ENCODE measurements around the gene PHB1.
"Not testable (repeated sequence)": the region's sequence is repeated elsewhere in the genome, so short reads cannot be mapped to it uniquely, and the experiment has no call there.

PHB1 gene

DNA sequence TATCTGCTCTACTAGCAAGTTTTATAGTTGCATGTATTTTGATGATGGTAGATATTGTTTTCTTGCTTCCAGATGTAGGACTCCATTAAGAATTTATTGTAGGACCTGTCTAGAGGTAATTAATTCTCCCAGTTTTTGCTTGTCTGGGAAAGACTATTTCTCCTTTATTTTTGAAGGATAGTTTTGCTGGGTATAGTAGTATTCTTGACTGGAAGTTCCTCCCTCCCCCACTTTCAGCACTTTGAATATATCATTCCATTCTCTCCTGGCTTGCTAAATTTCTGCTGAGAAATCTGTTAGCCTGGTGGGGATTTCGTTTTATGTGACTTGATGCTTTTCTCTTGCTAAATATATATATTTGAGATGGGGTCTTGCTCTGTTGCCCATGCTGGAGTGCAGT lies 8.0 kb upstream of the PHB1 start:
- Histone ChIP-seq H3K27ac (ENCODE audit: extremely low read depth, low read depth, low read length) (no peak overlapping the region), H3K4me3 (ENCODE audit: low read depth, low read length) (no peak overlapping the region), H3K9me3 (ENCODE audit: control insufficient read depth, insufficient read depth, low read depth, low read length) (no peaks in the 10 kb centered on the region), H3K36me3 (ENCODE audit: control insufficient read depth in 2 of 2, insufficient read depth in 1 of 2, low read length in 2 of 2) (no peaks in the 10 kb centered on the region), H3K4me1 (ENCODE audit: control insufficient read depth, insufficient read depth, low read length) (no peaks in the 10 kb centered on the region)
- TF ChIP-seq SETDB1 (IDR thresholded peaks at IDR 0.05; ENCODE audit: insufficient read length, low read length) (peak; percentile 21), ZNF133 (tag by site-specific recombination; IDR thresholded peaks at IDR 0.05) (no peak), ZNF324 (tag by site-specific recombination; IDR thresholded peaks at IDR 0.05) (no peak), ZNF600 (tag by site-specific recombination; IDR thresholded peaks at IDR 0.05) (no peak)
- POLR2A ChIA-PET: interaction anchor here (0.6 kb wide), 1 partner anchor 347 kb away, joined by 3 read pairs; no protein-coding TSS in a partner anchor
- CTCF ChIA-PET: interaction anchor here (0.6 to 1.4 kb wide), 2 partner anchors 134 to 538 kb away, joined by 3 to 5 read pairs; no protein-coding TSS in a partner anchor

DNA sequence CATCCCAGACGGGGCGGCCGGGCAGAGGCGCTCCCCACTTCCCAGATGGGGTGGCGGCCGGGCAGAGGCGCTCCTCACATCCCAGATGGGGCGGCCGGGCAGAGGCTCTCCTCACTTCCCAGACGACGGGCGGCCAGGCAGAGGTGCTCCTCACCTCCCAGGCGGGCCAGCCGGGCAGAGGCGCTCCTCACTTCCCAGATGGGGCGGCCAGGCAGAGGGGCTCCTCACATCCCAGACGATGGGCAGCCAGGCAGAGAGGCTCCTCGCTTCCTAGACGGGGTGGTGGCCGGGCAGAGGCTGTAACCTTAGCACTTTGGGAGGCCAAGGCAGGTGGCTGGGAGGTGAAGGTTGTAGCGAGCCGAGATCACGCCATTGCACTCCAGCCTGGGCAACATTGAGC lies 5.1 kb upstream of the PHB1 start:
- H3K9me3 ChIP-seq (ENCODE audit: control insufficient read depth, insufficient read depth, low read depth, low read length); H3K27ac ChIP-seq (ENCODE audit: extremely low read depth, low read depth, low read length); H3K4me1 ChIP-seq (ENCODE audit: control insufficient read depth, insufficient read depth, low read length); H3K36me3 ChIP-seq (ENCODE audit: control insufficient read depth in 2 of 2, insufficient read depth in 1 of 2, low read length in 2 of 2); POLR2A ChIA-PET; H3K4me3 ChIP-seq (ENCODE audit: low read depth, low read length): not testable (repeated sequence)
- CTCF ChIA-PET: interaction anchor here (2.4 kb wide), 1 partner anchor 15 kb away, joined by 12 read pairs; no protein-coding TSS in a partner anchor

DNA sequence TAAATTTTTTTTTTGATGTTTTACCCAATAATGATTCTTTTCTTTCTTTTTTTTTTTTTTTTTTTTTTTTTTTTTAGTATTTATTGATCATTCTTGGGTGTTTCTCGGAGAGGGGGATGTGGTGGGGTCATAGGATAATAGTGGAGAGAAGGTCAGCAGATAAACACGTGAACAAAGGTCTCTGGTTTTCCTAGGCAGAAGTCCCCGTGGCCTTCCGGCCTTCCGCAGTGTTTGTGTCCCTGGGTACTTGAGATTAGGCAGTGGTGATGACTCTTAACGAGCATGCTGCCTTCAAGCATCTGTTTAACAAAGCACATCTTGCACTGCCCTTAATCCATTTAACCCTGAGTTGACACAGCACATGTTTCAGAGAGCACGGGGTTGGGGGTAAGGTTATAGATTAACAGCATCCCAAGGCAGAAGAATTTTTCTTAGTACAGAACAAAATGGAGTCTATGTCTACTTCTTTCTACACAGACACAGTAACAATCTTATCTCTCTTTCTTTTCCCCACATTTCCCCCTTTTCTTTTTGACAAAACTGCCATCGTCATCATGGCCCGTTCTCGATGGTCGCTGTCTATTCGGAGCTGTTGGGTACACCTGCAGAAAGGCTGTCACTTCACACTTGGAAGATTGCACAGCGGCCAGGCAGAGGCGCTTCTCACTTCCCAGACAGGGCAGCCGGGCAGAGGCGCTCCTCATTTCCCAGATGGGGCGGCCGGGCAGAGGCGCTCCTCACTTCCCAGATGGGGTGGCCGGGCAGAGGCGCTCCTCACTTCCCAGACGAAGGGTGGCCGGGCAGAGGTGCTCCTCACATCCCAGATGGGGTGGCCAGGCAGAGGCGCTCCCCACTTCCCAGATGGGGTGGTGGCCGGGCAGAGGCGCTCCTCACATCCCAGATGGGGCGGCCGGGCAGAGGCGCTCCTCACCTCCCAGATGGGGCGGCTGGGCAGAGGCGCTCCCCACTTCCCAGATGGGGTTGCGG lies 4.4 kb upstream of the PHB1 start:
- CTCF ChIA-PET: interaction anchor here (2.4 kb wide), 1 partner anchor 16 kb away, joined by 12 read pairs; no protein-coding TSS in a partner anchor
- H3K4me3 ChIP-seq (ENCODE audit: low read depth, low read length); POLR2A ChIA-PET; H3K27ac ChIP-seq (ENCODE audit: extremely low read depth, low read depth, low read length); H3K9me3 ChIP-seq (ENCODE audit: control insufficient read depth, insufficient read depth, low read depth, low read length); H3K4me1 ChIP-seq (ENCODE audit: control insufficient read depth, insufficient read depth, low read length); H3K36me3 ChIP-seq (ENCODE audit: control insufficient read depth in 2 of 2, insufficient read depth in 1 of 2, low read length in 2 of 2): not testable (repeated sequence)

DNA sequence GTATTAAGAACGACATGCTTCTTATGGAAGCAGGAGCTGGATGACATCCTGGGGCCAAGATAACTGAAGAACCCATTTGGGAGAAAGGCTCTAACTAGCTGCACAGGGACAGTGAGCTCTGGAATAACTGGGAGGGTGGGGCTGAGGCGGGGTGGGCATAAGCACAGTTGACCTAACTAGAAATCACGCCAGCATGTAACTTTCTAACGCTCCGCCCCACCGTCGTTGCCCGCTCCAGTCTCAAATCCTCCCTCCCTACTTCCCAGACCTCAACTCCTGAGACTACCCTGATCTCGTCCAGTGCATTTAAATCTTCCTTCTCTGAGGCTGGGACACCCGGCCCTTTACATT lies 436 bp downstream of the PHB1 start:
- ChIA-PET POLR2A (interaction anchor here (0.6 to 1.9 kb wide), 25 partner anchors 9 to 583 kb away, joined by 3 to 9 read pairs (median 3); partner anchors contain the start of genes ATP5MC1, FAM117A, KAT7 and NGFR), CTCF (interaction anchor here (0.6 to 3.4 kb wide), 10 partner anchors 11 to 462 kb away, joined by 3 to 41 read pairs (median 4); partner anchors contain the start of gene FAM117A)
- H3K9me3 ChIP-seq (ENCODE audit: control insufficient read depth, insufficient read depth, low read depth, low read length): no peaks in the 10 kb centered on the region
- H3K4me3 ChIP-seq (ENCODE audit: low read depth, low read length): peak overlapping the region; percentile 94
- peak overlapping the region; percentile 45; the same call in 1 of the 2 replicates for H3K27ac ChIP-seq (ENCODE audit: extremely low read depth, low read depth, low read length)
- H3K4me1 ChIP-seq (ENCODE audit: control insufficient read depth, insufficient read depth, low read length): peaks cover 7% of the 10 kb centered on the region; the same call in 1 of the 2 replicates
- H3K36me3 ChIP-seq (ENCODE audit: control insufficient read depth in 2 of 2, insufficient read depth in 1 of 2, low read length in 2 of 2): peaks cover 25 to 39% of the 10 kb centered on the region in 2 experiments
- TF ChIP-seq ZNF768 (tag by site-specific recombination; IDR thresholded peaks at IDR 0.05) (no peak), ZNF610 (tag by site-specific recombination; IDR thresholded peaks at IDR 0.05; ENCODE audit: borderline replicate concordance) (no peak), ZFP37 (tag by site-specific recombination; IDR thresholded peaks at IDR 0.05) (0 out of 2 replicates have a peak, but pooled peaks have one; percentile 24)
- TF ChIP-seq, protein P1, sequence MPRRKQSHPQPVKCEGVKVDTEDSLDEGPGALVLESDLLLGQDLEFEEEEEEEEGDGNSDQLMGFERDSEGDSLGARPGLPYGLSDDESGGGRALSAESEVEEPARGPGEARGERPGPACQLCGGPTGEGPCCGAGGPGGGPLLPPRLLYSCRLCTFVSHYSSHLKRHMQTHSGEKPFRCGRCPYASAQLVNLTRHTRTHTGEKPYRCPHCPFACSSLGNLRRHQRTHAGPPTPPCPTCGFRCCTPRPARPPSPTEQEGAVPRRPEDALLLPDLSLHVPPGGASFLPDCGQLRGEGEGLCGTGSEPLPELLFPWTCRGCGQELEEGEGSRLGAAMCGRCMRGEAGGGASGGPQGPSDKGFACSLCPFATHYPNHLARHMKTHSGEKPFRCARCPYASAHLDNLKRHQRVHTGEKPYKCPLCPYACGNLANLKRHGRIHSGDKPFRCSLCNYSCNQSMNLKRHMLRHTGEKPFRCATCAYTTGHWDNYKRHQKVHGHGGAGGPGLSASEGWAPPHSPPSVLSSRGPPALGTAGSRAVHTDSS (tag by site-specific recombination; IDR thresholded peaks at IDR 0.05): no peak

DNA sequence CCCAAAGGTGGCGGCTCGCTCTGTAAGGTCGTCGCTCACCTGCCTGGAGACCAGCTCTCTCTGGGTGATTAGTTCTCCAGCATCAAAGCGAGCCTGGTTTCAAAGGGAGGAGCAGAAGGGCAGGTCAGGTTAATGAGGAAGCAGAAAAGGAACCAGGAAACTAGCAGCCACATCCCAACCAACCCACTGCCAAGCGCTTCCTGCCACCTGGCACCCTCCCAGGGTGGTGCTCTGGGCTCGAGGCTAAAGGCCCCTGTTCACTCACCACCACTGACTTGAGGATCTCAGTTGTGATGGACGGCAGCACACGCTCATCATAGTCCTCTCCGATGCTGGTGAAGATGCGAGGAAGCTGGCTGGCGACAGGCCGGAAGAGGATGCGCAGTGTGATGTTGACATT lies 5.6 kb downstream of the PHB1 start:
- ChIA-PET POLR2A (no interaction called here), CTCF (interaction anchor here (0.7 to 8.6 kb wide), 16 partner anchors 10 to 437 kb away, joined by 3 to 174 read pairs (median 5); no protein-coding TSS in a partner anchor)
- Histone ChIP-seq H3K4me3 (ENCODE audit: low read depth, low read length) (no peak overlapping the region), H3K4me1 (ENCODE audit: control insufficient read depth, insufficient read depth, low read length) (peaks cover 7% of the 10 kb centered on the region; the same call in 1 of the 2 replicates), H3K36me3 (ENCODE audit: control insufficient read depth in 2 of 2, insufficient read depth in 1 of 2, low read length in 2 of 2) (peaks cover 44 to 91% of the 10 kb centered on the region in 2 experiments), H3K9me3 (ENCODE audit: control insufficient read depth, insufficient read depth, low read depth, low read length) (no peaks in the 10 kb centered on the region), H3K27ac (ENCODE audit: extremely low read depth, low read depth, low read length) (no peak overlapping the region)
- TF ChIP-seq EGR2 (tag by site-specific recombination; IDR thresholded peaks at IDR 0.05; ENCODE audit: low read depth): no peak
- TF ChIP-seq GFI1B (tag by site-specific recombination; IDR thresholded peaks at IDR 0.05): no peak
- no peak for TF ChIP-seq ZNF561 (tag by site-specific recombination; IDR thresholded peaks at IDR 0.05; ENCODE audit: borderline replicate concordance)
- TF ChIP-seq, protein P2, sequence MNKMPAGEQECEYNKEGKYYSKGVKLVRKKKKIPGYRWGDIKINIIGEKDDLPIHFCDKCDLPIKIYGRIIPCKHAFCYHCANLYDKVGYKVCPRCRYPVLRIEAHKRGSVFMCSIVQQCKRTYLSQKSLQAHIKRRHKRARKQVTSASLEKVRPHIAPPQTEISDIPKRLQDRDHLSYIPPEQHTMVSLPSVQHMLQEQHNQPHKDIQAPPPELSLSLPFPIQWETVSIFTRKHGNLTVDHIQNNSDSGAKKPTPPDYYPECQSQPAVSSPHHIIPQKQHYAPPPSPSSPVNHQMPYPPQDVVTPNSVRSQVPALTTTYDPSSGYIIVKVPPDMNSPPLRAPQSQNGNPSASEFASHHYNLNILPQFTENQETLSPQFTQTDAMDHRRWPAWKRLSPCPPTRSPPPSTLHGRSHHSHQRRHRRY (tag by site-specific recombination; IDR thresholded peaks at IDR 0.05): no peak
- TF ChIP-seq, protein P3, sequence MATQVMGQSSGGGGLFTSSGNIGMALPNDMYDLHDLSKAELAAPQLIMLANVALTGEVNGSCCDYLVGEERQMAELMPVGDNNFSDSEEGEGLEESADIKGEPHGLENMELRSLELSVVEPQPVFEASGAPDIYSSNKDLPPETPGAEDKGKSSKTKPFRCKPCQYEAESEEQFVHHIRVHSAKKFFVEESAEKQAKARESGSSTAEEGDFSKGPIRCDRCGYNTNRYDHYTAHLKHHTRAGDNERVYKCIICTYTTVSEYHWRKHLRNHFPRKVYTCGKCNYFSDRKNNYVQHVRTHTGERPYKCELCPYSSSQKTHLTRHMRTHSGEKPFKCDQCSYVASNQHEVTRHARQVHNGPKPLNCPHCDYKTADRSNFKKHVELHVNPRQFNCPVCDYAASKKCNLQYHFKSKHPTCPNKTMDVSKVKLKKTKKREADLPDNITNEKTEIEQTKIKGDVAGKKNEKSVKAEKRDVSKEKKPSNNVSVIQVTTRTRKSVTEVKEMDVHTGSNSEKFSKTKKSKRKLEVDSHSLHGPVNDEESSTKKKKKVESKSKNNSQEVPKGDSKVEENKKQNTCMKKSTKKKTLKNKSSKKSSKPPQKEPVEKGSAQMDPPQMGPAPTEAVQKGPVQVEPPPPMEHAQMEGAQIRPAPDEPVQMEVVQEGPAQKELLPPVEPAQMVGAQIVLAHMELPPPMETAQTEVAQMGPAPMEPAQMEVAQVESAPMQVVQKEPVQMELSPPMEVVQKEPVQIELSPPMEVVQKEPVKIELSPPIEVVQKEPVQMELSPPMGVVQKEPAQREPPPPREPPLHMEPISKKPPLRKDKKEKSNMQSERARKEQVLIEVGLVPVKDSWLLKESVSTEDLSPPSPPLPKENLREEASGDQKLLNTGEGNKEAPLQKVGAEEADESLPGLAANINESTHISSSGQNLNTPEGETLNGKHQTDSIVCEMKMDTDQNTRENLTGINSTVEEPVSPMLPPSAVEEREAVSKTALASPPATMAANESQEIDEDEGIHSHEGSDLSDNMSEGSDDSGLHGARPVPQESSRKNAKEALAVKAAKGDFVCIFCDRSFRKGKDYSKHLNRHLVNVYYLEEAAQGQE (tag by site-specific recombination; IDR thresholded peaks at IDR 0.05): no peak
- TF ChIP-seq KLF9 (tag by site-specific recombination; IDR thresholded peaks at IDR 0.05; ENCODE audit: low read depth): no peak
